ENCODE data around the gene PHACTR2.

- TF ChIP-seq CTCF (IDR thresholded peaks at IDR 0.05) (no peak), POLR2A (IDR thresholded peaks at IDR 0.05) (no peak), EP300 (IDR thresholded peaks at IDR 0.05) (no peak)
Measured at GRCh38 chr6:143754204-143754603, 76.4 kb downstream of the PHACTR2 start.
